IPS-NIHi7 (cell line): ENCODE measurements around the gene CSNK2B.
A peak's percentile ranks its signal among the peaks of the same experiment; 100 is the strongest.

Source experiments
- DNase-seq: peaks from one replicate; pipeline ENCODE4 v3.0.0; 2012; ENCODE audit warnings: mixed read lengths; ENCODE audit errors: extremely low spot score

CSNK2B gene

GRCh38 chr6:31660381-31661261, 5.3 kb upstream of the CSNK2B start, which contains the start of gene C6orf47:
TSS of gene C6orf47 (minus strand) at chr6:31660778. CDS start at chr6:31659947, 831 bp downstream.
- peak; percentile 88 for DNase-seq

GRCh38 chr6:31661262-31662123, 4.4 kb upstream of the CSNK2B start:
- no peak for DNase-seq

- DNase-seq, result no peak
Observed at GRCh38 chr6:31662124-31662723, 3.7 kb upstream of the CSNK2B start.

GRCh38 chr6:31663126-31663960, 2.5 kb upstream of the CSNK2B start:
- DNase-seq, result no peak

- no peak for DNase-seq
Observed at GRCh38 chr6:31663961-31664789, 1.7 kb upstream of the CSNK2B start.

GRCh38 chr6:31664790-31665500, 935 bp upstream of the CSNK2B start, which contains the start of gene GPANK1:
TSS of gene GPANK1 (minus strand) at chr6:31664997. CDS start at chr6:31664478, 519 bp downstream.
- peak; percentile 46 for DNase-seq

GRCh38 chr6:31666337-31666965, 571 bp downstream of the CSNK2B start:
- DNase-seq, result no peak

GRCh38 chr6:31669676-31670075, 3.8 kb downstream of the CSNK2B start, which contains the start of gene LY6G5B:
TSS of gene LY6G5B (plus strand) at chr6:31669976. CDS start at chr6:31670951, 975 bp downstream.
- no peak for DNase-seq

GRCh38 chr6:31676322-31676903, 10.5 kb downstream of the CSNK2B start:
- DNase-seq, result no peak

- no peak for DNase-seq
Observed at GRCh38 chr6:31676904-31677303, 11.0 kb downstream of the CSNK2B start.

GRCh38 chr6:31677955-31678354, 12.1 kb downstream of the CSNK2B start:
- no peak for DNase-seq

- peak; percentile 78 for DNase-seq
Observed at GRCh38 chr6:31680226-31681134, 14.6 kb downstream of the CSNK2B start, which contains the start of gene LY6G5C. TSS of gene LY6G5C (minus strand) at chr6:31681067. CDS start at chr6:31680373, 694 bp downstream.

GRCh38 chr6:31681135-31681671, 15.3 kb downstream of the CSNK2B start:
- DNase-seq, result peak; percentile 60

- DNase-seq, result no peak
Observed at GRCh38 chr6:31683591-31683990, 17.7 kb downstream of the CSNK2B start.

- no peak for DNase-seq
Observed at GRCh38 chr6:31686483-31686882, 20.6 kb downstream of the CSNK2B start.

GRCh38 chr6:31687321-31687720, 21.4 kb downstream of the CSNK2B start:
- DNase-seq, result no peak
